GM21723 (cell line): ENCODE data around the gene DUSP21.
"Not testable (repeated sequence)": the region's sequence is repeated elsewhere in the genome, so short reads cannot be mapped to it uniquely, and the experiment has no call there.

Source experiments
- ATAC-seq: cut with Tn5 transposase; IDR thresholded peaks from one replicate; pipeline ENCODE4 v1.9.1; 2021; ENCODE audit warnings: mild to moderate bottlenecking, moderate library complexity; ENCODE audit not compliant: unreplicated experiment

The DUSP21 gene

DNA sequence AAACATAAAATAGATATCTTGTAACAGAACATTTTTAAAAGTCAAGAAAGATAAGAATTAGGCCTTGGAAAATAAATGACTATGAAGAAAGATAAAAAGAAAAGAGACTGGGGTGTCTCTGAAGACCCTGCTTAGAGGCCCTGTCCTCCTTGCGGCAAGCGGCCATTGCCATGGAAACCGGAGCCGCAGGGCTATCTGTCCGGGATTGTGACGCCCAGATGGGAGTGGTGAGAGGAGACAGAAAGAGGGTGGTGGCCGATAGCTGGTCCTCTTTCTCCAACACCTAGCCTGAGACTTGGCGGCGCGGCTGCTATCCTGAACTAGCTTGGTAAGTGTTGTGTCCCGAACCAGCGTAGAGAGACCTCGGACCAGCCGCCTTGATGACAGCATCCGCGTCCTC is at the start of gene DUSP21:
Gene DUSP21, plus strand, starts transcription at position 269 of the 400 bp plus-strand sequence. Its CDS starts 112 bp downstream, at position 381.
- no peak for ATAC-seq

- no peak for ATAC-seq
These were observed 47.8 kb upstream of the DUSP21 start for GRCh38 chrX:44795945-44796450.

DNA sequence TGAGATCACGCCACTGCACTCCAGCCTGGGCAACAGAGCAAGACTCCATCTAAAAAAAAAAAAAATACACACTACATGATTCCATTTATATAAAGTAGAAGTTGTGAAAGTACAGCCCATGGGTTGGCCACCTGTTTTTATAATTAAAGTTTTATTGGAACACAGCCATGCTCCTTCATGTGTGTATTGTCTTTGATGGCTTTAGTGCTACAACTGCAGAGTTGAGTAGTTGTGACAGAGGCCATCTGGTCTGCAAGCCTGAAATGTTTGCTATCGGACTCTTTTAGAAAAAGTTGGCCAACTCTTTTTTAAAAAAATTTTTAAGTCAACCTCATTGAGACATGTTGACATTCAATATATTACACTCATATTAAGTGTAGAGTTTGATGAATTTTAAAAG is 41.2 kb upstream of the DUSP21 start:
- ATAC-seq = no peak

DNA sequence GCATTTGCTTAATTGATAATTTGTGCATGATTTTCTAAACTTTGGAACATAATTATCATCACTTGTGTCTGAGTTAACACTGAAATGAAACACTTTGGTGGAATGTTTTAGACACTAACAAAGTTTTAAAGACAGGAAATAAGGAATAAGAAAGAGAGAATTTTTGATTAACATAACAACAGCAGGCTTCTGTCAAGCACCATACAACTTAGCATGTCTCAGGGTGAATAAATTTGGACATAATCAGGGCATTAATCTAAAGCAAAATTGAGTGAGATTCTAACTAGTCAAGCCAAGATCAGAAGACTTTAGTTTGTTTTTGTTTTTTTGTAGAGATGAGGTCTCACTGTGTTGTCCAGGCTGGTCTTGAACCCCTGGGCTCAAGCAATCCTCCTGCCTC is 28.1 kb upstream of the DUSP21 start:
- ATAC-seq = no peak

- no peak for ATAC-seq
These were observed 27.5 kb upstream of the DUSP21 start for GRCh38 chrX:44816367-44816766.

DNA sequence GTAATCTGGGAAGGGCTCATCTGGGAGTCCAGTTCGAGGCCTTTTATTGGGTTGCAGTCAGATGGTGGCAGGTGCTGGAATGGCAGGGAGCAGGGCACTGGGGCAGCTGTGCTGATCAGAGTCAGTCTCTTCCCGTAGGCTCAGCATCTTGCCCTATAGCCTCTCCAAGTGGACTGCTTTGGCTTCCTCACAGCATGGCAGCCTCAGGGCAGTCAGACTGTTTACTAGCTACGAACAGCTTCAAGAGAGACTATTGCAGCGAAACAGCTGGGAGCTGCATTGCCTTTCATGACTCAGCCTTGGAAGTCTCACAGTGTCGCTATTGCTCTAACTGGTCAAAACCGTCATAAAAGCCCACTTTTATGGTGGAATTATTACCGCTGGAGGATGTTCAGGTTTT is 26.8 kb upstream of the DUSP21 start:
- ATAC-seq = no peak

DNA sequence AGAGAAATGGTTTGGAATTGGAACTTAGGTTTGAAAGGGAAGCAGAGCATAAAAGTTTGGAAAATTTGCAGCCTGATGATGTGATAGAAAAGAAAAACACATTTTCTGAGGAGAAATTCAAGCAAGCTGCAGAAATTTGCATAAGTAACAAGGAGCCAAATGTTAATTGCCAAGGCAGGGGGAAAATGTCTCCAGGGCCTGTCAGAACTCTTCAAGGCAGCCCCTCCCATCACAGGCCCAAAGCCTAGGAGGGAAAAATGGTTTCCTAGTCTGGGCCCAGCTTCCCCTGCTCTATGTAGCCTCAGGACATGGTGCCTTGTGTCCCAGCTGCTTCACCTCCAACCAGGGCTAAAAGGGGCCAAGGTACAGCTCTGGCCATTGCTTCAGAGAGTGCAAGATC is 21.2 kb upstream of the DUSP21 start:
- no peak for ATAC-seq

DNA sequence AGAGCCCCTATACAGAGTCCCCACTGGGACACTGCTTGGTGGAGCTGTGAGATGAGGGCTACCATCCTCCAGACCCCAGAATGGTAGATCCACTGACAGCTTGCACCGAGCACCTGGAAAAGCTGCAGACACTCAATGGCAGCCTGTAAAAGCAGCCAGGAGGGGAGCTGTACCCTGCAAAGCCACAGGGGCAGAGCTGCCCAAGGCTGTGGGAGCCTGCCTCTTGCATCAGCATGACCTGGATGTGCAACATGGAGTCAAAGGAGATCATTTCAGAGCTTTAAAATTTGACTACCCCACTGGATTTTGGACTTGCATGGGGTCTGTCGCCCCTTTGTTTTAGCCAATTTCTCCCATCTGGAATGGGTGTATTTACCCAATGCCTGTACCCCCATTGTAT is 20.6 kb upstream of the DUSP21 start:
- ATAC-seq = not testable (repeated sequence)

- no peak for ATAC-seq
These were observed 15.7 kb upstream of the DUSP21 start for GRCh38 chrX:44828008-44828605.

GRCh38 chrX:44829832-44830231 is 14.0 kb upstream of the DUSP21 start:
- no peak for ATAC-seq

DNA sequence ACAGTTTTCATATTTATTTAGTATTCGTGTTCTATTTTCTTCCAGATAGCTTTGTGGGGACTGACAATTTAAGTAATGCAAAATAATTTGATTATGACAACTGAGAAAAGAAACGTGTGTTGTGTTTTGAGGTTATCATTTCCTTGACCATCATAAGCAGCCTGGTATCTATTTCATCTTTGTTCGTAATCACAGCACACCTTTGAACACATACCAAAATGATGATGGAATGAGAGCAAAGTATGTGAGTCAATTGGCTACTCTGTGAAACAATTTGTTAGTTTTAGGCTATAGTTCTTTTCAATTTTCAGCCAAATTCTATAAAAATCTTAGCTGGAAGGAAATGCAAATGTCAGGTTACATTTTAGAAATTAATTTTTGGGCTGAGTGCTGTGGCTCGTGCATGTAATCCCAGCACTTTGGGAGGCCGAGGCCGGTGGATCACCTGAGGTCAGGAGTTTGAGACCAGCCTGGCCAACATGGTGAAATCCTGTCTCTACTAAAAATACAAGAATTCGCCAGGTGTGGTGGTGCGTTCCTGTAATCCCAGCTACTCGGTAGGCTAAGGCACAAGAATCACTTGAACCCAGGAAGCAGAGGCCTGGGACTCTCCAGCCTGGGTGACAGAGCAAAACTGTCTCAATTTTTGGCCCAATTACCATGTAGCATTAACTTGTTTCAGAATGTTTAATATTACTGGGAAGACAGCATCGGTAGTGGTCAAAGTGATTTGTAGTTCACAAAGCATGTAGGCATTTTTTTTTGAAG is 1.1 kb upstream of the DUSP21 start:
- no peak for ATAC-seq

- no peak for ATAC-seq
These were observed 511 bp upstream of the DUSP21 start for GRCh38 chrX:44843318-44843702.

GRCh38 chrX:44844204-44844603 is 383 bp downstream of the DUSP21 start:
- no peak for ATAC-seq

DNA sequence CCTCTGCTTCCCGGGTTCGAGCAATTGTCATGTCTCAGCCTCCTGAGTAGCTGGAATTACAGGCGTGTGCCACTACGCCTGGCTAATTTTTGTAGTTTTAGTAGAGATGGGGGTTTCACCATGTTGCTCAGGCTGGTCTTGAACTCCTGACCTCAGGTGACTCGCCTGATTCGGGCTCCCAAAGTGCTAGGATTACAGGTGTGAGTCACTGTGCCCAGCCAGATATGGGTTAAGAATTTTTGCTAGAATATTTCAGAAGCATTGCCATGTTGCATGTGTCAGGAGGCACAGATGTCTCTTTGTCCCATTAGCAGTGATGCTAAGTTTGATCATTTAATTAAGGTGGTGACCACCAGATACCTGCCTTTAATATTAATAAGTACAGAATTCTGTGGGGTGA is 7.1 kb downstream of the DUSP21 start:
- not testable (repeated sequence) for ATAC-seq

DNA sequence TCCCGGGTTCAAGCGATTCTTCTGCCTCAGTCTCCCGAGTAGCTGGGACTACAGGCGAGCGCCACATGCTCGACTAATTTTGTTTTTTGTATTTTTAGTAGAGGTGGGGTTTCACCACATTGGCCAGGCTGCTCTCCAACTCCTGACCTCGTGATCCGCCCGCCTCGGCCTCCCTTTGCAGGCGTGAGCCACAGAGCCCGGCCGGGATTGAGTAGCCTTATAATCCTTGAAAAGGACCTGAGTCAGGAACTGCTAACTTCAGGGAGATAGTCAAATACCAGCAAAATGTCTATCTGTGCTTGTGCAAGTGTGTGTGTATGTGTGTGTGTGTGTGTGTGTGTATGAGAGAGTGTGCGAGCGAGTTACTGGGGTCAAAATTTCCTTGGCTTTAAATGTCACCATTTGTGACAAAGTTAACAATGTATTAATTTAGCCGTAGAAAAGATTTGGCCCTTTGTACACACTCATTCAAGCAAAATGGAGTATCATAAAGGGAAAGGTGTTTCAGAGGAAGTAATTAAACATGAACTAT is 27.4 kb downstream of the DUSP21 start:
- ATAC-seq = no peak

DNA sequence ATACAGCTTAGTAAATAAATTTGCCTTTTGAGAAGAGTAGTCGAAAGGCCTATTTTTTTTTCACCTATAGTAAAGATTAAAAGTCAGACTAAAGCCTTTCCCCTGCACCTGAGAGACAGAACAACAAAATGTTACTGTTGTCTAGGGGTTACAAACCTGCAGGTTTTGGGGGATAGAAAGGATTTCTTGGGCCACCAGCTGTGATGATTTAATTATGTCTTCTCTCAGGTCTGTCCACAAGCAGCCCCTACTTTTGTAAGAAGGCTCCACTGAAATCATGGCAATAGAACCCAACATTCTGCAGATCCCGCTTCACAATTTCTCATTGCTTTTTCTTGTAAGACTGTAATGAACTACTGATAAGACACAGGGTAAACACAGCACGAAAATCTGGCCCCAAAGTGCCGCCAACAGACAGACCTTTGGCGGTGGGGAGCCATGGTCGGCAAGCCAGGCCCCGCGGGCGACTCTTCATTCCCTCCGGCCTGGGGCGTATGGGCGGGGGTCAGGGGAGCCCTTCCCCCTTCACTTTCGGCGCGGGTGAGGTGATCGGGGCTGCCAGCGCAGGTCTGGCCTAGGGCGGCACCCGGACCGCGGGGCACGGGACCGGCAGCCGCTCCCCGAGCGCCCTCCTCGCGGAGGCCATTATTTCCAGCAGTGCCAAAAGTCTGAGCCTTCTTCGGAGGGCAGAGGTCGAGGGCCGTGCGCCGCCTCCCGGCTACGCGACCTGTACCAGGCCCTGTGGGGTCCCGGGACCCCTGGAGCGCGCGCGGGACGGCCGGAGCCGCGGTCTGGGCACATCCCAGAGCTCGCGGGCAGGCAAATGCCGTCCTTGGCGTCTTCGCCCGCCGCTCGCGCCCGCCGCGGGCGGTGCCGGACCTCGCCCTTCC is 28.4 kb downstream of the DUSP21 start:
- peak; percentile 28 for ATAC-seq

- ATAC-seq = peak; percentile 87
These were observed 29.1 kb downstream of the DUSP21 start, which contains the start of gene KDM6A for GRCh38 chrX:44872821-44873414. Gene KDM6A (plus strand): TSS chrX:44873188. CDS start chrX:44873552, 364 bp downstream.

- peak; percentile 22 for ATAC-seq
These were observed 29.8 kb downstream of the DUSP21 start for GRCh38 chrX:44873415-44874276.

DNA sequence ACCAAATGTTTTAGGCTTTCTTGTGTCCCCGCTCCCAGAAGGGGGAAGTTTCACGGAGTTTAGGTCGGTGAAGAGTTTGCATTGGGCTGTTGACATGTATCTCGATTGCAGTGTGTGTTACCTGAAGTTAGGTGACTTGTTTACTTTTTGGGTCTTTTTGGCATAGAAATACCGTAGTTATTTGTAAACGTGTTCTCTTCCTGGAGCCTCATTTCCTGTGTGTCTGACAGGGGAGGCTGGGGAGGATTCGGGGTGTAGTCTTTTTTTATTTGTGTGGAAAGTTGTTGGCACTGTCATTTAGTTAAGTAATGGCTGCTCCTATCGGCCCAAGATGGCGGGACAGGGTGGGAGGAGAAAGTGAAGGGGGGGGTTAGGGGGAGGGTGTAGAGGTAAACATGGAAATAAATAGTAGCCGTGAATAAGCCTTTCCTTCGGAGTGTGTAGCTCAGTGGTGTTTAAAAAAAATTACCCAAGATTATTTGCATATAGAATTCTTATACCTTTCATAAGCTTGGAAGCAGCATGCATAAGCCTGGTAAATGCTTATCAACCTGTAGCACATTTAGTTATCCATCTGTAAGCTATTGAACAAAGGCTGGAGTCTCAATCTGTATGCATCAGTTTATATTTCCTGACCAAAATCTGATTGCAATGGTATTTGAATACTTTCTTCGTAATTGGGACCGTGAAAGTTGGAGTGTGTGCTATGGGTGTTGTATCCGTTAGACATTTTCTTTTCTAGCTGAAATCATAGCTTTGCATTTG is 30.8 kb downstream of the DUSP21 start:
- ATAC-seq = no peak
